PFSK-1 (cell line): ENCODE measurements around the gene SERPINE2.

Experiments
- FOXP2 ChIP-seq: optimal IDR thresholded peaks from 2 replicates; pipeline ENCODE3; 2011; ENCODE audit warnings: borderline replicate concordance, control low read depth, inconsistent platforms; ENCODE audit not compliant: insufficient read depth; ENCODE audit errors: extremely low read length, extremely low read depth
- POLR2AphosphoS5 ChIP-seq: IDR thresholded peaks from 2 replicates; pipeline ENCODE4 v1.6.1; 2012; ENCODE audit warnings: low read depth, mild to moderate bottlenecking, control low read depth, low read length, moderate library complexity
- REST ChIP-seq, 2 experiments: IDR thresholded peaks; 2 replicates each; pipeline versions ENCODE4 v1.6.1 to v1.8.0; 2011 to 2012; ENCODE audit warnings: low read depth in 2 of 2, low read length in 2 of 2, control low read depth in 1 of 2, inconsistent platforms in 1 of 2, mild to moderate bottlenecking in 1 of 2, moderate library complexity in 1 of 2; ENCODE audit not compliant: insufficient read depth in 1 of 2
- SIN3A ChIP-seq: IDR thresholded peaks from 2 replicates; pipeline ENCODE4 v1.6.1; 2012; ENCODE audit warnings: mild to moderate bottlenecking, low read length, moderate library complexity, borderline replicate concordance; ENCODE audit not compliant: insufficient read depth
- TAF1 ChIP-seq: IDR thresholded peaks from 2 replicates; pipeline ENCODE4 v1.6.1; 2012; ENCODE audit warnings: low read length, control low read depth, borderline replicate concordance; ENCODE audit not compliant: insufficient read depth

DNA sequence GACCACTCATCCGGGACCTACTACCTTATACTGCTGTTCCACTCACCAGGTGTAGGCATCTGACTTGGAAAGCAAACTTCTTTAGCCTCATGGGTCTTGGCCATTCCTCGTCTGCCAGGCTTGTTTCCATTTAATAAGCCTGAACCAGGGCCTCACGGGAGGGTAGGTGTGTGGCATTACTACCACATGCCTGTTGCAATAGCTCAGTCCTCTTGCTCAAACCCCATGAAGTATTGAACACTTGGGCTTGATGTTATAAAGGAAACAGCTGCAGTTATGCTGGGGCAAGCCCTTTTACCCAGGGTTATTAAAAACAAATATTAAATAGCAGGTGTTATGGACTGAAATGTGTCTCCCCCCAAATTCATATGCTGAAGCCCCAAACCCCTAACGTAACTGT lies 60.6 kb downstream of the SERPINE2 start:
- no peak for TF ChIP-seq SIN3A
- no peak for TF ChIP-seq REST (IDR thresholded peaks at IDR 0.05; ENCODE audit: insufficient read depth in 1 of 2, low read depth in 2 of 2, low read length in 2 of 2)
- no peak for TF ChIP-seq TAF1
- no peak for TF ChIP-seq POLR2AphosphoS5
- TF ChIP-seq FOXP2: no peak
